Measurements from ENCODE around the gene UHMK1.
"Not testable (repeated sequence)": the region's sequence is repeated elsewhere in the genome, so short reads cannot be mapped to it uniquely, and the experiment has no call there.

UHMK1 gene

GRCh38 chr1:162566870-162567269, 69.3 kb downstream of the UHMK1 start:
- DNase-seq = no peak

GRCh38 chr1:162568802-162569201, 71.2 kb downstream of the UHMK1 start:
- no peak for DNase-seq

- no peak for DNase-seq
These were observed 73.1 kb downstream of the UHMK1 start for GRCh38 chr1:162570718-162571117.

GRCh38 chr1:162571121-162571520, 73.5 kb downstream of the UHMK1 start:
- DNase-seq = not testable (repeated sequence)

- no peak for DNase-seq
These were observed 74.1 kb downstream of the UHMK1 start for GRCh38 chr1:162571696-162572095.

GRCh38 chr1:162573136-162573535, 75.5 kb downstream of the UHMK1 start:
- DNase-seq = no peak

GRCh38 chr1:162578071-162578700, 80.6 kb downstream of the UHMK1 start:
- DNase-seq = no peak

GRCh38 chr1:162578936-162579335, 81.3 kb downstream of the UHMK1 start:
- no peak for DNase-seq

Measured in activated CD4-positive, CD25-positive, alpha-beta regulatory T cell (primary cell).